Mesenchymal stem cell (in vitro differentiated cells and primary cell): Measurements from ENCODE around the gene ARID4B.

Experiments used
- DNase-seq: peaks from one replicate; pipeline ENCODE4 v3.0.0-alpha.2; 2013
- H2AFZ ChIP-seq: one replicate; pipeline ENCODE4 v1.6.1; 2013; ENCODE audit warnings: low read depth, mild to moderate bottlenecking, control low read depth, inconsistent platforms, low read length, moderate library complexity
- H2AK5ac ChIP-seq: 2 replicates; pipeline ENCODE4 v1.6.1; 2013; ENCODE audit warnings: low read length, moderate library complexity, mild to moderate bottlenecking, inconsistent platforms; ENCODE audit not compliant: severe bottlenecking
- H2BK120ac ChIP-seq: one replicate; pipeline ENCODE4 v1.6.1; 2013; ENCODE audit warnings: low read depth, mild to moderate bottlenecking, inconsistent platforms, low read length, moderate library complexity
- H2BK12ac ChIP-seq, 2 experiments: one replicate each; pipeline ENCODE4 v1.6.1; 2013; ENCODE audit warnings: inconsistent platforms in 2 of 2, low read length in 2 of 2, mild to moderate bottlenecking in 2 of 2, moderate library complexity in 2 of 2, control low read depth in 1 of 2
- H2BK15ac ChIP-seq: one replicate; pipeline ENCODE4 v1.6.1; 2013; ENCODE audit warnings: mild to moderate bottlenecking, low read depth, inconsistent platforms; ENCODE audit not compliant: poor library complexity, severe bottlenecking
- H2BK5ac ChIP-seq: 2 replicates; pipeline ENCODE4 v1.6.1; 2013; ENCODE audit warnings: low read depth, mild to moderate bottlenecking, low read length, control low read depth, inconsistent platforms; ENCODE audit not compliant: poor library complexity, severe bottlenecking
- H3K14ac ChIP-seq, 2 experiments: one replicate each; pipeline ENCODE4 v1.6.1; 2013; ENCODE audit warnings: inconsistent platforms in 2 of 2, low read length in 2 of 2, control low read depth in 1 of 2, mild to moderate bottlenecking in 1 of 2, moderate library complexity in 1 of 2
- H3K18ac ChIP-seq, 2 experiments: one replicate each; pipeline ENCODE4 v1.6.1; 2013; ENCODE audit warnings: inconsistent platforms in 2 of 2, low read length in 2 of 2, control low read depth in 1 of 2, low read depth in 1 of 2, mild to moderate bottlenecking in 1 of 2
- H3K23ac ChIP-seq, 2 experiments: one replicate each; pipeline ENCODE4 v1.6.1; 2013; ENCODE audit warnings: inconsistent platforms in 2 of 2, low read length in 2 of 2, mild to moderate bottlenecking in 2 of 2, moderate library complexity in 2 of 2, control low read depth in 1 of 2
- H3K27ac ChIP-seq: 2 replicates; pipeline ENCODE4 v1.5.1; 2013; ENCODE audit warnings: mild to moderate bottlenecking, moderate library complexity, low read length, control low read depth, inconsistent platforms; ENCODE audit not compliant: poor library complexity, severe bottlenecking
- H3K27me3 ChIP-seq, 2 experiments: 2 replicates each; pipeline versions ENCODE4 v1.6.1 to v1.7.0; 2013; ENCODE audit warnings: low read length in 2 of 2, mild to moderate bottlenecking in 2 of 2, moderate library complexity in 2 of 2, control low read depth in 1 of 2, inconsistent platforms in 1 of 2; ENCODE audit not compliant: control insufficient read depth in 1 of 2, insufficient read depth in 1 of 2
- H3K36me3 ChIP-seq, 2 experiments: 2 replicates each; pipeline versions ENCODE4 v1.6.1 to v1.7.0; 2013; ENCODE audit warnings: low read length in 2 of 2, control low read depth in 1 of 2, inconsistent platforms in 1 of 2, low read depth in 1 of 2, mild to moderate bottlenecking in 1 of 2; ENCODE audit not compliant: insufficient read depth in 2 of 2, control insufficient read depth in 1 of 2
- H3K4ac ChIP-seq, 2 experiments: one replicate each; pipeline ENCODE4 v1.6.1; 2013; ENCODE audit warnings: inconsistent platforms in 2 of 2, low read length in 2 of 2, mild to moderate bottlenecking in 2 of 2, moderate library complexity in 2 of 2, control low read depth in 1 of 2, low read depth in 1 of 2
- H3K4me1 ChIP-seq: 2 replicates; pipeline ENCODE4 v1.6.1; 2013; ENCODE audit warnings: low read depth, low read length, control low read depth; ENCODE audit not compliant: control insufficient read depth, insufficient read depth
- H3K4me2 ChIP-seq: 2 replicates; pipeline ENCODE4 v1.6.1; 2013; ENCODE audit warnings: low read length, mild to moderate bottlenecking, inconsistent platforms; ENCODE audit not compliant: poor library complexity, severe bottlenecking
- H3K4me3 ChIP-seq, 2 experiments: 2 replicates each; pipeline versions ENCODE4 v1.5.1 to v1.7.0; 2013; ENCODE audit warnings: low read length in 2 of 2, mild to moderate bottlenecking in 2 of 2, control low read depth in 1 of 2, low read depth in 1 of 2; ENCODE audit not compliant: insufficient read depth in 1 of 2
- H3K79me1 ChIP-seq: replicated peaks from 2 replicates; pipeline ENCODE4 v1.6.1; 2013; ENCODE audit warnings: mild to moderate bottlenecking, control low read depth, low read length, inconsistent platforms; ENCODE audit not compliant: poor library complexity, severe bottlenecking
- H3K9ac ChIP-seq: 2 replicates; pipeline ENCODE4 v1.7.0; 2013; ENCODE audit warnings: mild to moderate bottlenecking, low read length, moderate library complexity
- H3K9me3 ChIP-seq: 2 replicates; pipeline ENCODE4 v1.7.0; 2013; ENCODE audit warnings: mild to moderate bottlenecking, low read length; ENCODE audit not compliant: control insufficient read depth
- H4K8ac ChIP-seq: one replicate; pipeline ENCODE4 v1.6.1; 2013; ENCODE audit warnings: inconsistent platforms, mild to moderate bottlenecking, low read length, moderate library complexity
- H4K91ac ChIP-seq: one replicate; pipeline ENCODE4 v1.6.1; 2013; ENCODE audit warnings: mild to moderate bottlenecking, low read length, inconsistent platforms
- WGBS: methylation state at CpG from one replicate; pipeline ENCODE4 v1.1.7; 2013; ENCODE audit warnings: mixed read lengths; 5-methylcytosine and 5-hydroxymethylcytosine counted together

ARID4B gene

GRCh38 chr1:235139315-235139714 is 188.7 kb downstream of the ARID4B start:
- no peak overlapping the region for H3K4me2 ChIP-seq
- H3K36me3 ChIP-seq: peaks cover 52 to 79% of the 10 kb centered on the region in 2 experiments
- no peak overlapping the region for H3K4me3 ChIP-seq
- no peak overlapping the region for H4K91ac ChIP-seq
- H2AK5ac ChIP-seq: no peak overlapping the region
- H3K27ac ChIP-seq: no peak overlapping the region
- H2BK15ac ChIP-seq: no peak overlapping the region
- peaks cover 26% of the 10 kb centered on the region for H3K79me1 ChIP-seq
- no peak overlapping the region for H2BK120ac ChIP-seq
- WGBS: 99% methylated on average over 4 of the region's 5 CpGs
- H2BK5ac ChIP-seq: no peak overlapping the region
- no peak overlapping the region for H3K18ac ChIP-seq
- H3K4me1 ChIP-seq: no peaks in the 10 kb centered on the region
- no peak overlapping the region for H3K14ac ChIP-seq
- no peak overlapping the region for H4K8ac ChIP-seq
- H3K23ac ChIP-seq: no peak overlapping the region
- DNase-seq: no peak
- no peak overlapping the region for H3K9ac ChIP-seq
- no peaks in the 10 kb centered on the region for H3K9me3 ChIP-seq
- H2BK12ac ChIP-seq: no peak overlapping the region
- H3K27me3 ChIP-seq: no peaks in the 10 kb centered on the region
- no peak overlapping the region for H3K4ac ChIP-seq
- no peak overlapping the region for H2AFZ ChIP-seq

DNA sequence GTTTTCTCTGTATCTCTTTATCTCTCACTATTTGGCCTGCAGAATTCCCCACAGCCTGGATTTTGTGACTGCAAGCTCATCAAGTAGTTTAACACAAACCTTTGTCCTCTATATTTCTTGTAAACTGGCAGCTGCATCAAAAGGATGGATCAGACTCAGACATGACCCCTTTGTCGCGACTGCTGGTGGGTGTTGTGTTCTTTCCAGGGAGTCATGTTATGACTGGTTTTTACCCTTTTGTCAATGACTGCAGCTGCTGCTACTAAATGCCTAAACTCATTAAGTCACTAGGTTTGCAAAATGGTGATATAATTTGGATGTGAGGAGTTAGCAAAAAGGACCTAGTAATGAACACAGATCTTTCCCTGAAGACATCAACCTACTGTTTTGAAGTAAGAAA is 189.2 kb downstream of the ARID4B start:
- Histone ChIP-seq H3K4me3 (no peak overlapping the region), H2BK5ac (no peak overlapping the region), H3K27ac (no peak overlapping the region), H3K9me3 (no peaks in the 10 kb centered on the region), H3K4ac (no peak overlapping the region), H2BK15ac (no peak overlapping the region), H2BK12ac (no peak overlapping the region), H3K14ac (no peak overlapping the region), H3K4me2 (no peak overlapping the region), H2AFZ (no peak overlapping the region), H4K91ac (no peak overlapping the region), H2BK120ac (no peak overlapping the region), H2AK5ac (no peak overlapping the region), H3K27me3 (no peaks in the 10 kb centered on the region), H3K9ac (no peak overlapping the region), H3K4me1 (no peaks in the 10 kb centered on the region), H3K36me3 (peaks cover 55 to 79% of the 10 kb centered on the region in 2 experiments), H3K23ac (no peak overlapping the region), H4K8ac (no peak overlapping the region), H3K18ac (no peak overlapping the region), H3K79me1 (peaks cover 26% of the 10 kb centered on the region)
- WGBS: 96% methylated on average over 2 of the region's 2 CpGs
- DNase-seq: no peak

GRCh38 chr1:235136111-235136510 is 191.9 kb downstream of the ARID4B start:
- Histone ChIP-seq H3K9me3 (no peaks in the 10 kb centered on the region), H3K79me1 (peaks cover 17% of the 10 kb centered on the region), H2AFZ (no peak overlapping the region), H2BK15ac (no peak overlapping the region), H2AK5ac (no peak overlapping the region), H2BK12ac (no peak overlapping the region), H3K36me3 (peaks cover 45 to 80% of the 10 kb centered on the region in 2 experiments), H3K4me3 (no peak overlapping the region), H3K9ac (no peak overlapping the region), H3K4ac (no peak overlapping the region), H3K18ac (no peak overlapping the region), H2BK120ac (no peak overlapping the region), H3K4me1 (no peaks in the 10 kb centered on the region), H4K8ac (no peak overlapping the region), H3K27ac (no peak overlapping the region), H3K4me2 (no peak overlapping the region), H4K91ac (no peak overlapping the region), H3K23ac (no peak overlapping the region), H3K27me3 (no peaks in the 10 kb centered on the region), H2BK5ac (no peak overlapping the region), H3K14ac (no peak overlapping the region)
- no peak for DNase-seq
- 95% methylated on average over 4 of the region's 4 CpGs for WGBS

- no peak overlapping the region for H4K8ac ChIP-seq
- WGBS: 98% methylated on average over 8 of the region's 12 CpGs
- no peak overlapping the region for H2AK5ac ChIP-seq
- H4K91ac ChIP-seq: no peak overlapping the region
- H3K14ac ChIP-seq: no peak overlapping the region
- no peak overlapping the region for H3K9ac ChIP-seq
- no peak overlapping the region for H3K18ac ChIP-seq
- no peaks in the 10 kb centered on the region for H3K4me1 ChIP-seq
- no peak overlapping the region for H3K4me2 ChIP-seq
- no peak overlapping the region for H3K4me3 ChIP-seq
- no peak overlapping the region for H2BK5ac ChIP-seq
- DNase-seq: no peak
- H3K79me1 ChIP-seq: peaks cover 13% of the 10 kb centered on the region
- H3K4ac ChIP-seq: no peak overlapping the region
- H3K27me3 ChIP-seq: no peaks in the 10 kb centered on the region
- H2BK15ac ChIP-seq: no peak overlapping the region
- H2AFZ ChIP-seq: no peak overlapping the region
- H3K23ac ChIP-seq: no peak overlapping the region
- H3K36me3 ChIP-seq: peaks cover 35 to 74% of the 10 kb centered on the region in 2 experiments
- H3K9me3 ChIP-seq: no peaks in the 10 kb centered on the region
- no peak overlapping the region for H2BK120ac ChIP-seq
- no peak overlapping the region for H2BK12ac ChIP-seq
- H3K27ac ChIP-seq: no peak overlapping the region
Observed at GRCh38 chr1:235134171-235134570, 193.8 kb downstream of the ARID4B start.
